Cardiac fibroblast (primary cell): Measurements from ENCODE around the gene GCG.

ENCODE experiments used
- DNase-seq, 2 donors: peaks; one replicate each; pipeline versions ENCODE4 v3.0.0 to v3.0.0-alpha.2; 2010; ENCODE audit warnings: low read depth in 2 of 2
- H3K4me3 ChIP-seq, 2 donors: replicated peaks in 1 of 2; 1 replicate in 1 of 2; 2 replicates in 1 of 2; pipeline ENCODE4 v1.5.1; 2011; ENCODE audit warnings: low read depth in 2 of 2, low read length in 2 of 2, mild to moderate bottlenecking in 2 of 2, moderate library complexity in 1 of 2
- CTCF ChIP-seq: IDR thresholded peaks from one replicate; pipeline ENCODE4 v1.5.1; 2011; ENCODE audit warnings: low read depth, mild to moderate bottlenecking, low read length, inconsistent platforms

The GCG gene

GRCh38 chr2:162152147-162152546 is at the start of gene GCG:
Gene GCG, minus strand, starts transcription at chr2:162152247. Its CDS starts 3,069 bp downstream, at chr2:162149178.
- no peak for DNase-seq
- TF ChIP-seq CTCF = no peak
- no peak within 1 kb of the TSS for H3K4me3 ChIP-seq

- no peak overlapping the region for H3K4me3 ChIP-seq
- no peak for TF ChIP-seq CTCF
- DNase-seq = no peak
Observed at GRCh38 chr2:162200636-162201035, 48.6 kb upstream of the GCG start.

GRCh38 chr2:162199913-162200312 is 47.9 kb upstream of the GCG start:
- DNase-seq = no peak
- TF ChIP-seq CTCF = no peak
- H3K4me3 ChIP-seq = no peak overlapping the region

- TF ChIP-seq CTCF = no peak
- H3K4me3 ChIP-seq = no peak overlapping the region
- DNase-seq = peak; percentile 23 to 54
Observed at GRCh38 chr2:162198239-162198638, 46.2 kb upstream of the GCG start.

- DNase-seq = peak in 1 of 2 donors; percentile 75
- TF ChIP-seq CTCF = no peak
Observed at GRCh38 chr2:162197069-162197825, 45.2 kb upstream of the GCG start.

GRCh38 chr2:162196638-162197037 is 44.6 kb upstream of the GCG start:
- TF ChIP-seq CTCF = no peak
- H3K4me3 ChIP-seq = no peak overlapping the region
- DNase-seq = peak in 1 of 2 donors; percentile 88

More at GRCh38 chr2:162197069-162197825, 45.2 kb upstream of the GCG start:
- H3K4me3 ChIP-seq = no peak overlapping the region
